ENCODE data around the gene LIG4. TPM values are rescaled to one million over a fixed set of nuclear protein-coding genes. Genes with fewer than 3 reads are reported as not detected.

Gene LIG4
- total RNA-seq, 1 donor from 2014 or later = 19.8 TPM

- peaks cover 2% of the 10 kb centered on the region for H3K9me3 Mint-ChIP-seq (ENCODE audit: unreplicated experiment)
- no peaks in the 10 kb centered on the region for H3K4me1 Mint-ChIP-seq (ENCODE audit: low read depth, unreplicated experiment)
- H3K27ac Mint-ChIP-seq (ENCODE audit: unreplicated experiment) = no peak overlapping the region
- H3K27me3 Mint-ChIP-seq (ENCODE audit: unreplicated experiment) = no peaks in the 10 kb centered on the region
- TF ChIP-seq, protein P1, sequence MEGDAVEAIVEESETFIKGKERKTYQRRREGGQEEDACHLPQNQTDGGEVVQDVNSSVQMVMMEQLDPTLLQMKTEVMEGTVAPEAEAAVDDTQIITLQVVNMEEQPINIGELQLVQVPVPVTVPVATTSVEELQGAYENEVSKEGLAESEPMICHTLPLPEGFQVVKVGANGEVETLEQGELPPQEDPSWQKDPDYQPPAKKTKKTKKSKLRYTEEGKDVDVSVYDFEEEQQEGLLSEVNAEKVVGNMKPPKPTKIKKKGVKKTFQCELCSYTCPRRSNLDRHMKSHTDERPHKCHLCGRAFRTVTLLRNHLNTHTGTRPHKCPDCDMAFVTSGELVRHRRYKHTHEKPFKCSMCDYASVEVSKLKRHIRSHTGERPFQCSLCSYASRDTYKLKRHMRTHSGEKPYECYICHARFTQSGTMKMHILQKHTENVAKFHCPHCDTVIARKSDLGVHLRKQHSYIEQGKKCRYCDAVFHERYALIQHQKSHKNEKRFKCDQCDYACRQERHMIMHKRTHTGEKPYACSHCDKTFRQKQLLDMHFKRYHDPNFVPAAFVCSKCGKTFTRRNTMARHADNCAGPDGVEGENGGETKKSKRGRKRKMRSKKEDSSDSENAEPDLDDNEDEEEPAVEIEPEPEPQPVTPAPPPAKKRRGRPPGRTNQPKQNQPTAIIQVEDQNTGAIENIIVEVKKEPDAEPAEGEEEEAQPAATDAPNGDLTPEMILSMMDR (IDR thresholded peaks at IDR 0.05; ENCODE audit: partially characterized antibody, unreplicated experiment) = no peak
- H3K36me3 Mint-ChIP-seq (ENCODE audit: unreplicated experiment) = no peaks in the 10 kb centered on the region
- H3K4me3 Mint-ChIP-seq (ENCODE audit: unreplicated experiment) = no peak overlapping the region
- DNase-seq = no peak
Measured at GRCh38 chr13:108178078-108178477, 37.3 kb downstream of the LIG4 start.

DNA sequence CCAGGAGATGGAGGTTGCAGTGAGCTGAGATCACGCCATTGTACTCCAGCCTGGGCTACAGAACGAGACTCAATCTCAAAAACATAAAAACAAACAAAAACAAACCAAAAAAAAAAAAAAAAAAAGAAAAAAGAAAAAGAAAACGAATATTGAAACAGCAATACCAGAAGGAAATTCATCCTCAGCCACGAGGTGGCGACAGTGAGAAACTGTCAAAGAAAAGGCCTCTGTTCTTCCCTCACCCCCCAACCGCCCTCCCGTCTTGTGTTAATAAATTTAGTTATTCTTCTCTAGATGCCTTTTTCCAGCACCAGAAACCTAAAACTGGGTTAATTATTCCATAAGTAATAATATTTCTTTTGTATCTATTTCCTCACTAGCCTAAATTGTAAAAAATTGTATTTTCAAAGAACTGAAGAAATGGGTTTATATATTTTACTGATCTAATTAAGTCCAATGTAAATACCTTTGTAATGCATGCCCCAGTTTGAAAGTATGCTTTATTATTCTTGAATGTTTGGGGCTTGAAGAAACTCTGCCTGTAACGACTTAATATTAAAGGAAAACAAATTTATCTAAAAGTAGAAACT lies 38.6 kb downstream of the LIG4 start:
- H3K9me3 Mint-ChIP-seq (ENCODE audit: unreplicated experiment) = peaks cover 2% of the 10 kb centered on the region
- DNase-seq = peak; percentile 58
- no peak overlapping the region for H3K4me3 Mint-ChIP-seq (ENCODE audit: unreplicated experiment)
- H3K36me3 Mint-ChIP-seq (ENCODE audit: unreplicated experiment) = peaks cover 12% of the 10 kb centered on the region
- no peaks in the 10 kb centered on the region for H3K27me3 Mint-ChIP-seq (ENCODE audit: unreplicated experiment)
- H3K27ac Mint-ChIP-seq (ENCODE audit: unreplicated experiment) = no peak overlapping the region
- TF ChIP-seq, protein P1 (IDR thresholded peaks at IDR 0.05; ENCODE audit: partially characterized antibody, unreplicated experiment) = peak; percentile 67
- H3K4me1 Mint-ChIP-seq (ENCODE audit: low read depth, unreplicated experiment) = no peaks in the 10 kb centered on the region

DNA sequence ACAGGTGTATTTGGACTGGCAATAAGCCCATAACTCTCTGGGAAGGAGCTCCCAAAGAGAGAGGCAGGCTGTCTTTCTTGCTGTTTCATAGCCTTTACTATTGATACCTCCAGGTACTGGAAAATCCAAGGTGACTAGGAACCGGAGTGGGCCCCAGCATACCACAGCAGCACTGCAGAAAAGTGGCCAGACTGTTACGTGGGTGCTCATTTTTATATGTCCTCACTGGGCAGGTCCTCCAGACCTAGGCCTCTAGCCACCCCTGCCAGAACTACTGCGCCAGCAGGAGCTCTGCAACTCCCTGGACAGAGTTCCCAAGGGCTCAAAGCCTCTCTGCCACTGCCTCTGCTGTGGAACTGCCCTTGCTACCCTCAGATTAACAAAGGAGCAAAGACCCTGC lies 46.4 kb downstream of the LIG4 start:
- Mint-ChIP-seq H3K36me3 (ENCODE audit: unreplicated experiment) (peaks cover 24% of the 10 kb centered on the region), H3K9me3 (ENCODE audit: unreplicated experiment) (peaks cover 3% of the 10 kb centered on the region)
- TF ChIP-seq, protein P1 (IDR thresholded peaks at IDR 0.05; ENCODE audit: partially characterized antibody, unreplicated experiment) = no peak

GRCh38 chr13:108166078-108166477 lies 49.3 kb downstream of the LIG4 start:
- no peaks in the 10 kb centered on the region for H3K4me1 Mint-ChIP-seq (ENCODE audit: low read depth, unreplicated experiment)
- peaks cover 5% of the 10 kb centered on the region for H3K36me3 Mint-ChIP-seq (ENCODE audit: unreplicated experiment)
- no peaks in the 10 kb centered on the region for H3K27me3 Mint-ChIP-seq (ENCODE audit: unreplicated experiment)
- H3K4me3 Mint-ChIP-seq (ENCODE audit: unreplicated experiment) = no peak overlapping the region
- no peak for DNase-seq
- H3K27ac Mint-ChIP-seq (ENCODE audit: unreplicated experiment) = no peak overlapping the region
- TF ChIP-seq, protein P1 (IDR thresholded peaks at IDR 0.05; ENCODE audit: partially characterized antibody, unreplicated experiment) = no peak
- H3K9me3 Mint-ChIP-seq (ENCODE audit: unreplicated experiment) = peaks cover 3% of the 10 kb centered on the region

More for the DNA sequence above, 46.4 kb downstream of the LIG4 start:
- Mint-ChIP-seq H3K27ac (ENCODE audit: unreplicated experiment) (no peak overlapping the region), H3K4me1 (ENCODE audit: low read depth, unreplicated experiment) (no peaks in the 10 kb centered on the region), H3K27me3 (ENCODE audit: unreplicated experiment) (no peaks in the 10 kb centered on the region), H3K4me3 (ENCODE audit: unreplicated experiment) (no peak overlapping the region)
- no peak for DNase-seq

- Mint-ChIP-seq H3K9me3 (ENCODE audit: unreplicated experiment) (no peaks in the 10 kb centered on the region), H3K27ac (ENCODE audit: unreplicated experiment) (no peak overlapping the region), H3K4me3 (ENCODE audit: unreplicated experiment) (no peak overlapping the region), H3K27me3 (ENCODE audit: unreplicated experiment) (peaks cover 6% of the 10 kb centered on the region), H3K36me3 (ENCODE audit: unreplicated experiment) (no peaks in the 10 kb centered on the region), H3K4me1 (ENCODE audit: low read depth, unreplicated experiment) (no peaks in the 10 kb centered on the region)
- no peak for DNase-seq
- TF ChIP-seq, protein P1 (IDR thresholded peaks at IDR 0.05; ENCODE audit: partially characterized antibody, unreplicated experiment) = no peak
Measured at GRCh38 chr13:108158746-108159145, 56.6 kb downstream of the LIG4 start.

Other genes with a start within 250 kb of the LIG4 start
- gene ABHD13, start 2.9 kb upstream of the LIG4 start, total RNA-seq (ENCODE audit: unreplicated experiment) = 8.7 TPM
- gene TNFSF13B, start 54.2 kb upstream of the LIG4 start, total RNA-seq (ENCODE audit: unreplicated experiment) = 0.47 TPM

All from glutamatergic neuron (in vitro differentiated cells).